GM12873 (cell line): ENCODE measurements around the gene OLIG1.

Experiments
- TF ChIP-seq, protein P1 (sequence below): IDR thresholded peaks from 2 replicates; pipeline ENCODE4 v1.5.1; 2012; ENCODE audit warnings: low read depth, mild to moderate bottlenecking, moderate library complexity, low read length, control low read depth; ENCODE audit not compliant: insufficient read depth; ENCODE audit errors: missing control alignments

The OLIG1 gene

DNA sequence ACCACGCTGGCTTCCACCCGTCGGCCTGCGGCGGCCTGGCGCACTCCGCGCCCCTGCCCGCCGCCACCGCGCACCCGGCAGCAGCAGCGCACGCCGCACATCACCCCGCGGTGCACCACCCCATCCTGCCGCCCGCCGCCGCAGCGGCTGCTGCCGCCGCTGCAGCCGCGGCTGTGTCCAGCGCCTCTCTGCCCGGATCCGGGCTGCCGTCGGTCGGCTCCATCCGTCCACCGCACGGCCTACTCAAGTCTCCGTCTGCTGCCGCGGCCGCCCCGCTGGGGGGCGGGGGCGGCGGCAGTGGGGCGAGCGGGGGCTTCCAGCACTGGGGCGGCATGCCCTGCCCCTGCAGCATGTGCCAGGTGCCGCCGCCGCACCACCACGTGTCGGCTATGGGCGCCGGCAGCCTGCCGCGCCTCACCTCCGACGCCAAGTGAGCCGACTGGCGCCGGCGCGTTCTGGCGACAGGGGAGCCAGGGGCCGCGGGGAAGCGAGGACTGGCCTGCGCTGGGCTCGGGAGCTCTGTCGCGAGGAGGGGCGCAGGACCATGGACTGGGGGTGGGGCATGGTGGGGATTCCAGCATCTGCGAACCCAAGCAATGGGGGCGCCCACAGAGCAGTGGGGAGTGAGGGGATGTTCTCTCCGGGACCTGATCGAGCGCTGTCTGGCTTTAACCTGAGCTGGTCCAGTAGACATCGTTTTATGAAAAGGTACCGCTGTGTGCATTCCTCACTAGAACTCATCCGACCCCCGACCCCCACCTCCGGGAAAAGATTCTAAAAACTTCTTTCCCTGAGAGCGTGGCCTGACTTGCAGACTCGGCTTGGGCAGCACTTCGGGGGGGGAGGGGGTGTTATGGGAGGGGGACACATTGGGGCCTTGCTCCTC is 42.3 kb upstream of the OLIG1 start:
- TF ChIP-seq, protein P1, sequence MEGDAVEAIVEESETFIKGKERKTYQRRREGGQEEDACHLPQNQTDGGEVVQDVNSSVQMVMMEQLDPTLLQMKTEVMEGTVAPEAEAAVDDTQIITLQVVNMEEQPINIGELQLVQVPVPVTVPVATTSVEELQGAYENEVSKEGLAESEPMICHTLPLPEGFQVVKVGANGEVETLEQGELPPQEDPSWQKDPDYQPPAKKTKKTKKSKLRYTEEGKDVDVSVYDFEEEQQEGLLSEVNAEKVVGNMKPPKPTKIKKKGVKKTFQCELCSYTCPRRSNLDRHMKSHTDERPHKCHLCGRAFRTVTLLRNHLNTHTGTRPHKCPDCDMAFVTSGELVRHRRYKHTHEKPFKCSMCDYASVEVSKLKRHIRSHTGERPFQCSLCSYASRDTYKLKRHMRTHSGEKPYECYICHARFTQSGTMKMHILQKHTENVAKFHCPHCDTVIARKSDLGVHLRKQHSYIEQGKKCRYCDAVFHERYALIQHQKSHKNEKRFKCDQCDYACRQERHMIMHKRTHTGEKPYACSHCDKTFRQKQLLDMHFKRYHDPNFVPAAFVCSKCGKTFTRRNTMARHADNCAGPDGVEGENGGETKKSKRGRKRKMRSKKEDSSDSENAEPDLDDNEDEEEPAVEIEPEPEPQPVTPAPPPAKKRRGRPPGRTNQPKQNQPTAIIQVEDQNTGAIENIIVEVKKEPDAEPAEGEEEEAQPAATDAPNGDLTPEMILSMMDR: no peak

DNA sequence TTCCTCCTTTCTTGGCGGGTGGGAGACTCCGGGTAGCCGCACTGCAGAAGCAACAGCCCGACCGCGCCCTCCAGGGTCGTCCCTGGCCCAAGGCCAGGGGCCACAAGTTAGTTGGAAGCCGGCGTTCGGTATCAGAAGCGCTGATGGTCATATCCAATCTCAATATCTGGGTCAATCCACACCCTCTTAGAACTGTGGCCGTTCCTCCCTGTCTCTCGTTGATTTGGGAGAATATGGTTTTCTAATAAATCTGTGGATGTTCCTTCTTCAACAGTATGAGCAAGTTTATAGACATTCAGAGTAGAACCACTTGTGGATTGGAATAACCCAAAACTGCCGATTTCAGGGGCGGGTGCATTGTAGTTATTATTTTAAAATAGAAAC is 41.7 kb upstream of the OLIG1 start:
- TF ChIP-seq, protein P1: no peak

DNA sequence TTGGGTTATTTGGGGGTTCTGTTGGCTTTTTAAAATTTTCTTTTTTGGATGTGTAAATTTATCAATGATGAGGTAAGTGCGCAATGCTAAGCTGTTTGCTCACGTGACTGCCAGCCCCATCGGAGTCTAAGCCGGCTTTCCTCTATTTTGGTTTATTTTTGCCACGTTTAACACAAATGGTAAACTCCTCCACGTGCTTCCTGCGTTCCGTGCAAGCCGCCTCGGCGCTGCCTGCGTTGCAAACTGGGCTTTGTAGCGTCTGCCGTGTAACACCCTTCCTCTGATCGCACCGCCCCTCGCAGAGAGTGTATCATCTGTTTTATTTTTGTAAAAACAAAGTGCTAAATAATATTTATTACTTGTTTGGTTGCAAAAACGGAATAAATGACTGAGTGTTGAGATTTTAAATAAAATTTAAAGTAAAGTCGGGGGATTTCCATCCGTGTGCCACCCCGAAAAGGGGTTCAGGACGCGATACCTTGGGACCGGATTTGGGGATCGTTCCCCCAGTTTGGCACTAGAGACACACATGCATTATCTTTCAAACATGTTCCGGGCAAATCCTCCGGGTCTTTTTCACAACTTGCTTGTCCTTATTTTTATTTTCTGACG is 41.1 kb upstream of the OLIG1 start:
- TF ChIP-seq, protein P1: no peak

DNA sequence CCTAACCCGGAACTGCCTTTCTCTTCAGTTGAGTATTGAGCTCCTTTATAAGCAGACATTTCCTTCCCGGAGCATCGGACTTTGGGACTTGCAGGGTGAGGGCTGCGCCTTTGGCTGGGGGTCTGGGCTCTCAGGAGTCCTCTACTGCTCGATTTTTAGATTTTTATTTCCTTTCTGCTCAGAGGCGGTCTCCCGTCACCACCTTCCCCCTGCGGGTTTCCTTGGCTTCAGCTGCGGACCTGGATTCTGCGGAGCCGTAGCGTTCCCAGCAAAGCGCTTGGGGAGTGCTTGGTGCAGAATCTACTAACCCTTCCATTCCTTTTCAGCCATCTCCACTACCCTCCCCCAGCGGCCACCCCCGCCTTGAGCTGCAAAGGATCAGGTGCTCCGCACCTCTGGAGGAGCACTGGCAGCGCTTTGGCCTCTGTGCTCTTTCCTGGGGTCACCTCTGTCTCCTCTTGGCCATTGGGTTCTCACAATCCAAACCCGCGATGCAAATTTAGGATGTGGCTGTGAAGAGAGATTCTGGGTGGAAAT is 40.5 kb upstream of the OLIG1 start:
- TF ChIP-seq, protein P1: no peak

DNA sequence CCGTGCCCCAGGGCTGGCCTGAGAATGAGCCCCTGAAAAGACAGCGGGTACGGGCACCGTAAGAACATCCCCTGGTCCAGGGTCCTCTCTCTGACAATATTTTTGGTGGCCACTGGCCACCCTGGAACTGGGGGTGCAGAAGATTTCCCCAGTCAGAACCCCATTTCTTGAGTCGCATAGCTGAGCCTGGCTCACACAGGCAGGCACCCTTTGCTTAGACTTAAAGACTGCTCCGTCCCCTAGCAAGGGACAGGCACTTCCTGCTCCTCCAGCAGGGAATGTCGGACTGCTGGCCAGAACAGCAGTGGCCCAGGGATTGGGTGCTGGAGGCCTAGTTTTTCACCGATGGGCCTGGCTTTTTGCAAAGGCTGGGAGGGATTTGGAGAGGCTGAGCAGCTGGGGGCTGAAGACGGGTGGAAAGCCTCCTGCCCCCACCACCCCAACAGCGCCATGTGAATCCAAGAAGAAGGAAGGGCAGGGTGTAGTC is 39.9 kb upstream of the OLIG1 start:
- TF ChIP-seq, protein P1: no peak

DNA sequence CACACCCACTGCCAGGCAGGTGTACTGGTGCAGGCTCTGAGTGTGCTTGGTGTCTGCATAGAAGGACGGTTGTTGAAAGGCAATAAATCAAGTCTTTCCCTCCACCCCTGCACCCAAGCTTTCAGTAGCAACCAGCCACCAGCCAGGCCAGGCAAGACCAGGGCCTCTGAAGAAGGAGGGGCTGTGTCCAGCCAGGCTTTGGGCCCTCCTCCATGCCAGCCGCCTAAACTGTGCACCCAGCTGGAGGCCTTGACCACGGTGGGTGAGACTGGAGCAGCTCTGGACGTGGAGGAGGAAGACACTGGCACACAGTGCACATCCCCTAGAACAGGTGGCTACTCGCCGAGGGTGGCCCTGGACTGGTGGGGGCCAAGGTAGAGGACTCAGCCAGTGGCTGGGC is 39.3 kb upstream of the OLIG1 start:
- TF ChIP-seq, protein P1: no peak
